Activated B cell treated with CpG ODN at 0.5 μM for 24 hours (primary cell): Measurements from ENCODE around the gene EXOSC7. TPM values are rescaled to one million over a fixed set of nuclear protein-coding genes. Genes with fewer than 3 reads are reported as not detected.

Source experiments
- ATAC-seq: fragments of 200-7000 bp; cut with Tn5 transposase; one replicate; pipeline ENCODE4 v1.10.0; 2021; ENCODE audit warnings: low read depth, mild to moderate bottlenecking, moderate library complexity
- CTCF ChIA-PET: fragments of 350-600 bp; sonication (Branson Sonifier 250); formaldehyde crosslinking; loops from one replicate; lab custom pipeline; 2021; ENCODE audit warnings: antibody characterized with exemption; lab: Charles Lee
- POLR2A ChIA-PET: fragments of 350-600 bp; sonication (Branson Sonifier 250); formaldehyde crosslinking; loops from one replicate; lab custom pipeline; 2021; ENCODE audit warnings: antibody characterized with exemption; lab: Charles Lee
- DNase-seq: peaks from one replicate; pipeline ENCODE4 v3.0.0; 2022
- H3K27ac Mint-ChIP-seq: one replicate; pipeline ENCODE4 v1.8.0; 2020; ENCODE audit warnings: mixed read lengths
- H3K27me3 Mint-ChIP-seq: one replicate; pipeline ENCODE4 v1.8.0; 2021; ENCODE audit warnings: mixed read lengths
- H3K36me3 Mint-ChIP-seq: one replicate; pipeline ENCODE4 v1.8.0; 2021; ENCODE audit warnings: low read depth, mixed read lengths
- H3K4me1 Mint-ChIP-seq: one replicate; pipeline ENCODE4 v1.8.0; 2021; ENCODE audit warnings: mixed read lengths
- H3K4me3 Mint-ChIP-seq: one replicate; pipeline ENCODE4 v1.8.0; 2020; ENCODE audit warnings: mild to moderate bottlenecking, mixed read lengths
- H3K9me3 Mint-ChIP-seq: one replicate; pipeline ENCODE4 v1.8.0; 2020; ENCODE audit warnings: mixed read lengths
- intact Hi-C: fragments of 100-400 bp; cut with micrococcal nuclease; formaldehyde crosslinking; loops from one replicate; pipeline ENCODE4 v1.15.1; 2024
- total RNA-seq: library from RNA; stranded (reverse); gene quantifications from 2 replicates; pipeline ENCODE4 v1.2.3, GENCODE V29; 2022
- TF ChIP-seq, protein P1 (sequence below): fragments of 200-600 bp; IDR thresholded peaks from one replicate; pipeline ENCODE4 v1.8.0; 2022; ENCODE audit warnings: antibody characterized with exemption, mild to moderate bottlenecking

The EXOSC7 gene
- total RNA-seq, 1 donor from 2014 or later, result 44.0 TPM

DNA sequence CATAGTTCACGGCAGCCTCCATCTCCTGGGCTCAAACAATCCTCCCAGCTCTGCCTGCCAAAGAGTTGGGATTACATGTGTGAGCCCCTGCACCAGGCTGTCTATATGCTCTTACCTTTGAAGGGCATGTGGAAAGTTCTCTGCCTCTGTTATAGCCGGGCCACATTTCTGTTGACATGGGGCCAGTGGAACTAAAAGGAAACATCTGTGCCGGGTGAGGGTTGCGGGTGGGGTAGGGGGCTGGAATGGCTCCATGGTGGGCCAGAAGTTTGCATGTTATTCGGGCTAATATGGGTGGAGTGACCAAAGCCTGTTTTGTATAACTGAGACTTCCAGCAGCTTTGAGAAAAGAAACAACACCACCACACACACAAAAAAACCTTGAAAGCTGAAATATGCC, 41.8 kb downstream of the EXOSC7 start:
- CTCF ChIA-PET, result no interaction called here
- Mint-ChIP-seq H3K36me3 (peaks cover 17% of the 10 kb centered on the region), H3K4me1 (no peaks in the 10 kb centered on the region), H3K9me3 (no peaks in the 10 kb centered on the region), H3K27ac (no peak overlapping the region), H3K4me3 (no peak overlapping the region), H3K27me3 (no peaks in the 10 kb centered on the region)
- DNase-seq (no peak), ATAC-seq (no peak)
- TF ChIP-seq, protein P1, sequence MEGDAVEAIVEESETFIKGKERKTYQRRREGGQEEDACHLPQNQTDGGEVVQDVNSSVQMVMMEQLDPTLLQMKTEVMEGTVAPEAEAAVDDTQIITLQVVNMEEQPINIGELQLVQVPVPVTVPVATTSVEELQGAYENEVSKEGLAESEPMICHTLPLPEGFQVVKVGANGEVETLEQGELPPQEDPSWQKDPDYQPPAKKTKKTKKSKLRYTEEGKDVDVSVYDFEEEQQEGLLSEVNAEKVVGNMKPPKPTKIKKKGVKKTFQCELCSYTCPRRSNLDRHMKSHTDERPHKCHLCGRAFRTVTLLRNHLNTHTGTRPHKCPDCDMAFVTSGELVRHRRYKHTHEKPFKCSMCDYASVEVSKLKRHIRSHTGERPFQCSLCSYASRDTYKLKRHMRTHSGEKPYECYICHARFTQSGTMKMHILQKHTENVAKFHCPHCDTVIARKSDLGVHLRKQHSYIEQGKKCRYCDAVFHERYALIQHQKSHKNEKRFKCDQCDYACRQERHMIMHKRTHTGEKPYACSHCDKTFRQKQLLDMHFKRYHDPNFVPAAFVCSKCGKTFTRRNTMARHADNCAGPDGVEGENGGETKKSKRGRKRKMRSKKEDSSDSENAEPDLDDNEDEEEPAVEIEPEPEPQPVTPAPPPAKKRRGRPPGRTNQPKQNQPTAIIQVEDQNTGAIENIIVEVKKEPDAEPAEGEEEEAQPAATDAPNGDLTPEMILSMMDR, result no peak
- POLR2A ChIA-PET, result no interaction called here
- intact Hi-C loops, result no loop called here

DNA sequence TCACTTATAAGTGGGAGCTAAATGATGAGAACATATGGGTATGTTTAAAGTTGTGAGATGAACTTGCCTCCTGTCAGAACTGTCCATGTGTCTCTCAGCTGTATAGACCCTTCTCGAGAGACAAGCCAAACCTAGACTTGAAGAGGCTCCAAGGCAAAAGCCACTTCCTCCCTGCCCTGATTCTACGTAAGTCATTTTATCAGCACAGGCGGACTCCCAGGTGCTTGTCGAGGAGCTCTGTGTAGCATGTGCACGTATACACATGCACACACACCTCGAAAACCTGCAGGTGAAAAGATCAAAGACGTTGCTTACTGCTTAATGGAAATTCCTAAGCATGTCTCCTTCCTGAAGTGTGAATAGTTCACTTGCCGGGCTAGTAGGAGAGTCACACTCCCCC, 44.5 kb downstream of the EXOSC7 start:
- Mint-ChIP-seq H3K27me3 (peaks cover 3% of the 10 kb centered on the region), H3K4me3 (no peak overlapping the region), H3K36me3 (no peaks in the 10 kb centered on the region), H3K27ac (no peak overlapping the region), H3K4me1 (no peaks in the 10 kb centered on the region), H3K9me3 (no peaks in the 10 kb centered on the region)
- ChIA-PET CTCF (no interaction called here), POLR2A (no interaction called here)
- DNase-seq (no peak), ATAC-seq (no peak)
- TF ChIP-seq, protein P1, result no peak
- intact Hi-C loops, result no loop called here

DNA sequence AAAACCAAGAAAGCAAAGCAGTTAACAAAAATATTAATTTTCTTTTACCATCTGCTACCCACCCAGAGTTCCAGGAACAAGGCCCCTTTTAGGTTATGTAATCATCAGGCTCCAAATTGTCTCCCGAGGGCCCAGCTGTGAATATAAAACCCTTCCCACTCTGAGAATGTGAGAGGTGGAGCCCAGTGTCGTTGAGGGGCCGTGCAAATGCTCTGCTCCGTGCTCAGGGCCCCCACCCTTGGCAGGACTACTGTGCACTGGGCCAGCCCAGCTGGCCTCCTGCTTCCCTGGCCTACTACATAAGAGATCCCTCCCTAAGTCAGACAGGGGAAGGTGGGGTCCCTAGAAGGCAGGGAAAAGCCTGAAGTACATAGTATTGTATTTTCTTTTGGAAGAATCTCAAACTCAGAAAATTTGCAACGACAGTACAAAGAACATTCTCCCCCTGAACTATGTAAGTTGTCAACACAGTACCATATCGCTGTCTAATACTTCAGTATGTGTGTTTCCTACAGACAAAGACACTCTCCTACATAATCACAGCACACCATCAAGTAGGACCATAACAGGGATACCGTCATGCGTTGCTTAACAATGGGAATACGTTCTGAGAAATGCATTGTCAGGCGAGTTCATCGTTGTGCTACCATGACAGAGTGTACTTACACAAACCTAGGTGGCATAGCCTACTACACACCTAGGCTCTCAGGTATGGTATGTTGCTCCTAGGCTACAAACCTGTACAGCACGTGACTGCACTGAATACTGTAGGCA, 45.7 kb downstream of the EXOSC7 start:
- no peak overlapping the region for H3K4me3 Mint-ChIP-seq
- CTCF ChIA-PET, result no interaction called here
- no peaks in the 10 kb centered on the region for H3K4me1 Mint-ChIP-seq
- TF ChIP-seq, protein P1, result no peak
- no peak for ATAC-seq
- H3K36me3 Mint-ChIP-seq, result no peaks in the 10 kb centered on the region
- POLR2A ChIA-PET, result no interaction called here
- H3K9me3 Mint-ChIP-seq, result no peaks in the 10 kb centered on the region
- H3K27ac Mint-ChIP-seq, result no peak overlapping the region
- intact Hi-C loops, result no loop called here
- no peak for DNase-seq
- peaks cover 7% of the 10 kb centered on the region for H3K27me3 Mint-ChIP-seq

DNA sequence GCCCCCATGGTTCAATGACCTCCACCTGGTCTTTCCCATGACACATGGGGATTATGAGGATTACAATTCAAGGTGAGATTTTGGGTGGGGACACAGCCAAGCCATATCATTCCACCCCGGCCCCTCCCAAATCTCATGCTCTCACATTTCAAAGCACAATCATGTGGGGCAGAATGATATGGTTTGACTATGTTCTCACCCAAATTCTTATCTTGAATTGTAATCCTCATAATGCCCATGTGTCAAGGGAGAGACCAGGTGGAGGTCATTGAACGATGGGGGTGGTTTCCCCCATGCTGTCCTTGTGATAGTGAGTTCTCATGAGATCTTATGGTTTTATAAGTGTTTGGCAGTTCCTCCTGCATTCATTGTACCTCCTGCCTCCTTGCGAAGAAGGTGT, 47.6 kb downstream of the EXOSC7 start:
- H3K4me3 Mint-ChIP-seq, result no peak overlapping the region
- ChIA-PET CTCF (no interaction called here), POLR2A (no interaction called here)
- DNase-seq (no peak), ATAC-seq (no peak)
- H3K4me1 Mint-ChIP-seq, result no peaks in the 10 kb centered on the region
- H3K27me3 Mint-ChIP-seq, result peaks cover 15% of the 10 kb centered on the region
- no peaks in the 10 kb centered on the region for H3K9me3 Mint-ChIP-seq
- TF ChIP-seq, protein P1, result no peak
- intact Hi-C loops, result no loop called here
- no peaks in the 10 kb centered on the region for H3K36me3 Mint-ChIP-seq
- H3K27ac Mint-ChIP-seq, result no peak overlapping the region

DNA sequence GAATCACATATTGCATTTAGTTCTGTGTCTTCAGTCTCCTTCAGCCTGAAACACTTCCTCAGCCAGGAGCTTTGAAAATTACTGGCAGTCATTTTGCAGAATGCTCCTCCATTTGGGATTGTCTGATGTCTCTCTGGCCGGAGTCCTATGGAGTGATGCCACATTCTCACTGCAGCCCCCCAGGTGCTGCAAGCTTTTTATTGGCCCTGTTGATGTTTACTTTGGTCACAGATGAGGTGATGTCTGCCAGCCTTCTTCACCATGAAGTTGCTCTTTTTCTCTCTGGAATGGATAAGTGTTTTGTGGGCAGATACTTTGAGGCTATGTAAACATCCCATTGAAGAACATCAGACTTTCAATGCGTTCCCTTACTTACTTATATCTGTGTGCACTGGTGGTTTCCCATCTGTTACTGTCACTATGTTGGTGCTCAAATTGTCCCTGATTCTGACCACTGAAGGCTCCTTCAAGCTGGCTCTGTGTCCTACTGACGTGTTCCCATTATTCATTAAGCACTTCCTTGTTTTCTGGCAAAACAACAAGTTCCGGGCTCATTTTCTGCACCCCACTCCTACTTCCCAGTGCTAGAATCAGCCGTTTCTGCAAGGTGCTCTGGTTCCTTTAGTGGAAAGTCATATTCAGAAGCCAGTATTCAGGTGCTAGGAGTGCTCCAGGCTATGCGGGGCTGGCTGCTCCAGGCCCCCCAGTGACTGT, 48.7 kb downstream of the EXOSC7 start:
- CTCF ChIA-PET, result no interaction called here
- no peak overlapping the region for H3K27ac Mint-ChIP-seq
- intact Hi-C loops, result no loop called here

More for the DNA sequence above, 48.7 kb downstream of the EXOSC7 start:
- no peaks in the 10 kb centered on the region for H3K9me3 Mint-ChIP-seq
- no peak overlapping the region for H3K4me3 Mint-ChIP-seq
- no peaks in the 10 kb centered on the region for H3K4me1 Mint-ChIP-seq
- peaks cover 20% of the 10 kb centered on the region for H3K27me3 Mint-ChIP-seq
- H3K36me3 Mint-ChIP-seq, result no peaks in the 10 kb centered on the region
- POLR2A ChIA-PET, result no interaction called here
- DNase-seq, result no peak
- ATAC-seq, result no peak
- TF ChIP-seq, protein P1, result no peak
